T-cell (primary cell): ENCODE measurements around the gene DRC1. TPM values are rescaled to one million over a fixed set of nuclear protein-coding genes. Genes with fewer than 3 reads are reported as not detected.

Experiments
- ATAC-seq, 4 experiments: fragments of 200-7000 bp in 3 of 4; fragments of 150-1000 bp in 1 of 4; cut with Tn5 transposase; replicated peaks in 1 of 4; 1 replicate in 3 of 4; 2 replicates in 1 of 4; pipeline ENCODE4 v1.10.0; 2021; ENCODE audit warnings: moderate library complexity in 3 of 4, mild to moderate bottlenecking in 2 of 4, moderate number of reproducible peaks in 1 of 4
- CTCF ChIA-PET, 2 donors: fragments of 300-600 bp; sonication (Branson Sonifier 250); formaldehyde crosslinking; loops; one replicate each; lab custom pipeline; 2022; ENCODE audit warnings: antibody characterized with exemption in 2 of 2; lab: Charles Lee
- POLR2A ChIA-PET, 2 donors: fragments of 300-600 bp; sonication (Branson Sonifier 250); formaldehyde crosslinking; loops; one replicate each; lab custom pipeline; 2022; ENCODE audit warnings: antibody characterized with exemption in 2 of 2; lab: Charles Lee
- DNase-seq, 35 experiments: peaks; one replicate each; pipeline versions ENCODE4 v3.0.0 to v3.0.0-alpha.2; 2013 to 2023
- H3K27ac ChIP-seq: one replicate; pipeline ENCODE4 v1.5.1; 2013; ENCODE audit warnings: low read length
- H3K27me3 ChIP-seq, 2 experiments: replicated peaks in 1 of 2; 1 replicate in 1 of 2; 2 replicates in 1 of 2; pipeline versions ENCODE4 v1.6.1 to v1.7.0; 2013; ENCODE audit warnings: low read length in 1 of 2, mixed read lengths in 1 of 2; ENCODE audit not compliant: control insufficient read depth in 2 of 2, insufficient read depth in 2 of 2; ENCODE audit errors: extremely low read depth in 1 of 2
- H3K36me3 ChIP-seq, 2 donors: 1 replicate in 1 of 2; 2 replicates in 1 of 2; pipeline versions ENCODE4 v1.6.1 to v1.7.0; 2013; ENCODE audit warnings: low read length in 1 of 2; ENCODE audit not compliant: control insufficient read depth in 2 of 2, insufficient read depth in 1 of 2; ENCODE audit errors: extremely low read depth in 1 of 2
- H3K4me1 ChIP-seq, 2 experiments: 1 replicate in 1 of 2; 2 replicates in 1 of 2; pipeline versions ENCODE4 v1.6.1 to v1.7.0; 2013; ENCODE audit warnings: low read length in 2 of 2, mixed read lengths in 1 of 2; ENCODE audit not compliant: insufficient read depth in 2 of 2, control insufficient read depth in 1 of 2; ENCODE audit errors: extremely low read depth in 1 of 2
- H3K4me3 ChIP-seq, 2 donors: 1 replicate in 1 of 2; 2 replicates in 1 of 2; pipeline versions ENCODE4 v1.5.1 to v1.7.0; 2013; ENCODE audit warnings: mild to moderate bottlenecking in 2 of 2, low read length in 1 of 2, moderate library complexity in 1 of 2; ENCODE audit not compliant: control insufficient read depth in 1 of 2; ENCODE audit errors: extremely low read depth in 1 of 2
- H3K9me3 ChIP-seq: 2 replicates; pipeline ENCODE4 v1.7.0; 2013
- H3K27ac Mint-ChIP-seq, 2 donors: one replicate each; pipeline ENCODE4 v1.8.0; 2020 to 2021; ENCODE audit warnings: mild to moderate bottlenecking in 2 of 2, mixed read lengths in 2 of 2
- H3K27me3 Mint-ChIP-seq, 2 donors: one replicate each; pipeline ENCODE4 v1.8.0; 2021 to 2022; ENCODE audit warnings: mixed read lengths in 2 of 2
- H3K36me3 Mint-ChIP-seq: one replicate; pipeline ENCODE4 v1.8.0; 2021; ENCODE audit warnings: mixed read lengths
- H3K4me1 Mint-ChIP-seq, 3 donors: one replicate each; pipeline ENCODE4 v1.8.0; 2020 to 2022; ENCODE audit warnings: mixed read lengths in 3 of 3, mild to moderate bottlenecking in 1 of 3
- H3K4me3 Mint-ChIP-seq, 3 donors: one replicate each; pipeline ENCODE4 v1.8.0; 2020 to 2022; ENCODE audit warnings: mild to moderate bottlenecking in 3 of 3, mixed read lengths in 3 of 3, moderate library complexity in 3 of 3
- H3K9me3 Mint-ChIP-seq, 3 donors: one replicate each; pipeline ENCODE4 v1.8.0; 2020 to 2022; ENCODE audit warnings: mixed read lengths in 3 of 3
- WGBS: methylation state at CpG from one replicate; pipeline ENCODE4 v1.1.5; 2013; ENCODE audit warnings: missing lambda C conversion rate; ENCODE audit not compliant: insufficient coverage; 5-methylcytosine and 5-hydroxymethylcytosine counted together
- total RNA-seq, 35 experiments: library from RNA in 6 of 35; stranded (reverse) in 6 of 35; fragments of 120-200 nt in 1 of 35; gene quantifications; one replicate each; pipeline versions ENCODE4 v1.2.1 to v1.2.4 and lab custom pipeline; 2013 to 2026

The DRC1 gene
- total RNA-seq, 5 donors from 2014 or later (not counting 1 experiment from before 2014, with no cell fraction given): not detected

- no peak overlapping the region for H3K4me3 ChIP-seq
- no peak overlapping the region for H3K27ac ChIP-seq
- Mint-ChIP-seq H3K4me3 (no peak overlapping the region), H3K27ac (no peak overlapping the region), H3K9me3 (no peaks in the 10 kb centered on the region), H3K27me3 (peaks cover 0 to 6% of the 10 kb centered on the region in 2 donors), H3K4me1 (no peaks in the 10 kb centered on the region), H3K36me3 (no peaks in the 10 kb centered on the region)
- H3K4me1 ChIP-seq: no peaks in the 10 kb centered on the region
- DNase-seq: no peak
- H3K9me3 ChIP-seq: no peaks in the 10 kb centered on the region
- H3K27me3 ChIP-seq: peaks cover 0 to 13% of the 10 kb centered on the region in 2 experiments
- 81% methylated on average over 10 of the region's 11 CpGs for WGBS
- no peak for ATAC-seq
- POLR2A ChIA-PET: no interaction called here
- no peaks in the 10 kb centered on the region for H3K36me3 ChIP-seq
- CTCF ChIA-PET: no interaction called here
Observed at GRCh38 chr2:26457251-26457666, 55.5 kb downstream of the DRC1 start.

- peaks cover 0 to 15% of the 10 kb centered on the region in 2 experiments for H3K27me3 ChIP-seq
- Mint-ChIP-seq H3K4me3 (no peak overlapping the region), H3K36me3 (no peaks in the 10 kb centered on the region), H3K27me3 (peaks cover 0 to 6% of the 10 kb centered on the region in 2 donors), H3K27ac (no peak overlapping the region), H3K9me3 (no peaks in the 10 kb centered on the region), H3K4me1 (no peaks in the 10 kb centered on the region)
- H3K4me3 ChIP-seq: no peak overlapping the region
- ChIA-PET CTCF (no interaction called here), POLR2A (no interaction called here)
- no peaks in the 10 kb centered on the region for H3K4me1 ChIP-seq
- WGBS: 99% methylated on average over 9 of the region's 19 CpGs
- no peak for ATAC-seq
- H3K9me3 ChIP-seq: no peaks in the 10 kb centered on the region
- H3K27ac ChIP-seq: no peak overlapping the region
- DNase-seq: no peak
- no peaks in the 10 kb centered on the region for H3K36me3 ChIP-seq
Observed at GRCh38 chr2:26457695-26458364, 56.1 kb downstream of the DRC1 start.

GRCh38 chr2:26458365-26459042 is 56.8 kb downstream of the DRC1 start:
- CTCF ChIA-PET: no interaction called here
- POLR2A ChIA-PET: no interaction called here
- Mint-ChIP-seq H3K9me3 (no peaks in the 10 kb centered on the region), H3K27ac (no peak overlapping the region), H3K4me3 (no peak overlapping the region), H3K27me3 (peaks cover 0 to 2% of the 10 kb centered on the region in 2 donors), H3K36me3 (no peaks in the 10 kb centered on the region), H3K4me1 (no peaks in the 10 kb centered on the region)
- H3K36me3 ChIP-seq: no peaks in the 10 kb centered on the region
- peaks cover 0 to 17% of the 10 kb centered on the region in 2 experiments for H3K27me3 ChIP-seq
- no peak for DNase-seq
- no peaks in the 10 kb centered on the region for H3K9me3 ChIP-seq
- 88% methylated on average over 9 of the region's 14 CpGs for WGBS
- no peak overlapping the region for H3K27ac ChIP-seq
- no peak for ATAC-seq
- no peaks in the 10 kb centered on the region for H3K4me1 ChIP-seq
- H3K4me3 ChIP-seq: no peak overlapping the region

GRCh38 chr2:26459991-26460612 is 58.4 kb downstream of the DRC1 start:
- Mint-ChIP-seq H3K4me1 (no peaks in the 10 kb centered on the region), H3K9me3 (no peaks in the 10 kb centered on the region), H3K27ac (no peak overlapping the region), H3K4me3 (no peak overlapping the region), H3K27me3 (no peaks in the 10 kb centered on the region), H3K36me3 (no peaks in the 10 kb centered on the region)
- no peaks in the 10 kb centered on the region for H3K4me1 ChIP-seq
- CTCF ChIA-PET: no interaction called here
- no peaks in the 10 kb centered on the region for H3K36me3 ChIP-seq
- POLR2A ChIA-PET: no interaction called here
- H3K27me3 ChIP-seq: peaks cover 0 to 13% of the 10 kb centered on the region in 2 experiments
- no peak for DNase-seq
- no peak overlapping the region for H3K4me3 ChIP-seq
- no peak overlapping the region for H3K27ac ChIP-seq
- H3K9me3 ChIP-seq: no peaks in the 10 kb centered on the region
- WGBS: 76% methylated on average over 15 of the region's 15 CpGs
- ATAC-seq: no peak

GRCh38 chr2:26460613-26461031 is 58.9 kb downstream of the DRC1 start:
- ChIA-PET CTCF (no interaction called here), POLR2A (no interaction called here)
- peaks cover 0 to 13% of the 10 kb centered on the region in 2 experiments for H3K27me3 ChIP-seq
- H3K4me3 Mint-ChIP-seq: no peak overlapping the region
- no peaks in the 10 kb centered on the region for H3K36me3 ChIP-seq
- no peak overlapping the region for H3K27ac ChIP-seq
- ATAC-seq (no peak), DNase-seq (no peak)
- H3K27ac Mint-ChIP-seq: no peak overlapping the region
- no peaks in the 10 kb centered on the region for H3K36me3 Mint-ChIP-seq
- H3K4me1 ChIP-seq: no peaks in the 10 kb centered on the region
- no peaks in the 10 kb centered on the region for H3K9me3 ChIP-seq
- H3K4me3 ChIP-seq: no peak overlapping the region
- no peaks in the 10 kb centered on the region for H3K27me3 Mint-ChIP-seq
- 93% methylated on average over 15 of the region's 19 CpGs for WGBS
- H3K4me1 Mint-ChIP-seq: no peaks in the 10 kb centered on the region
- no peaks in the 10 kb centered on the region for H3K9me3 Mint-ChIP-seq

- H3K9me3 Mint-ChIP-seq: no peaks in the 10 kb centered on the region
- Histone ChIP-seq H3K27me3 (peaks cover 0 to 17% of the 10 kb centered on the region in 2 experiments), H3K4me1 (no peaks in the 10 kb centered on the region), H3K4me3 (no peak overlapping the region), H3K36me3 (no peaks in the 10 kb centered on the region), H3K27ac (no peak overlapping the region), H3K9me3 (no peaks in the 10 kb centered on the region)
- H3K36me3 Mint-ChIP-seq: no peaks in the 10 kb centered on the region
- ATAC-seq (no peak), DNase-seq (no peak)
- H3K4me1 Mint-ChIP-seq: no peaks in the 10 kb centered on the region
- H3K27me3 Mint-ChIP-seq: no peaks in the 10 kb centered on the region
- POLR2A ChIA-PET: no interaction called here
- CTCF ChIA-PET: no interaction called here
- H3K27ac Mint-ChIP-seq: no peak overlapping the region
- 88% methylated on average over 16 of the region's 19 CpGs for WGBS
- H3K4me3 Mint-ChIP-seq: no peak overlapping the region
Observed at GRCh38 chr2:26461601-26462023, 59.9 kb downstream of the DRC1 start.
